ENCODE results near the gene DIPK1C. TPM values are rescaled to one million over a fixed set of nuclear protein-coding genes. Genes with fewer than 3 reads are reported as not detected.

Gene DIPK1C
- total RNA-seq, 1 donor from 2014 or later = not detected

- TF ChIP-seq CTCF (IDR thresholded peaks at IDR 0.05; ENCODE audit: unreplicated experiment) = no peak
- Mint-ChIP-seq H3K9me3 (ENCODE audit: low read depth) (no peaks in the 10 kb centered on the region), H3K4me3 (ENCODE audit: low read depth) (no peak overlapping the region), H3K27me3 (no peaks in the 10 kb centered on the region), H3K27ac (peak overlapping the region; percentile 60), H3K4me1 (ENCODE audit: low read depth) (peaks cover 24% of the 10 kb centered on the region), H3K36me3 (ENCODE audit: insufficient read depth) (peaks cover 22% of the 10 kb centered on the region)
- DNase-seq (ENCODE audit: low spot score, unreplicated experiment) = no peak
Observed at GRCh38 chr18:74500372-74500771, 43.3 kb upstream of the DIPK1C start.

- H3K9me3 Mint-ChIP-seq (ENCODE audit: low read depth) = no peaks in the 10 kb centered on the region
- H3K4me3 Mint-ChIP-seq (ENCODE audit: low read depth) = no peak overlapping the region
- TF ChIP-seq CTCF (IDR thresholded peaks at IDR 0.05; ENCODE audit: unreplicated experiment) = no peak
- DNase-seq (ENCODE audit: low spot score, unreplicated experiment) = no peak
- H3K27me3 Mint-ChIP-seq = no peaks in the 10 kb centered on the region
- peak overlapping the region; percentile 56 for H3K27ac Mint-ChIP-seq
- H3K4me1 Mint-ChIP-seq (ENCODE audit: low read depth) = peaks cover 24% of the 10 kb centered on the region
- peaks cover 22% of the 10 kb centered on the region for H3K36me3 Mint-ChIP-seq (ENCODE audit: insufficient read depth)
Observed at GRCh38 chr18:74499633-74500032, 42.5 kb upstream of the DIPK1C start.

GRCh38 chr18:74498712-74499627 is 41.9 kb upstream of the DIPK1C start:
- peaks cover 24% of the 10 kb centered on the region for H3K4me1 Mint-ChIP-seq (ENCODE audit: low read depth)
- H3K27ac Mint-ChIP-seq = peak overlapping the region; percentile 53
- H3K4me3 Mint-ChIP-seq (ENCODE audit: low read depth) = no peak overlapping the region
- TF ChIP-seq CTCF (IDR thresholded peaks at IDR 0.05; ENCODE audit: unreplicated experiment) = no peak
- peaks cover 22% of the 10 kb centered on the region for H3K36me3 Mint-ChIP-seq (ENCODE audit: insufficient read depth)
- DNase-seq (ENCODE audit: low spot score, unreplicated experiment) = no peak
- H3K27me3 Mint-ChIP-seq = no peaks in the 10 kb centered on the region
- H3K9me3 Mint-ChIP-seq (ENCODE audit: low read depth) = no peaks in the 10 kb centered on the region

- H3K27ac Mint-ChIP-seq = no peak overlapping the region
- no peaks in the 10 kb centered on the region for H3K27me3 Mint-ChIP-seq
- peaks cover 24% of the 10 kb centered on the region for H3K4me1 Mint-ChIP-seq (ENCODE audit: low read depth)
- no peak for DNase-seq (ENCODE audit: low spot score, unreplicated experiment)
- H3K4me3 Mint-ChIP-seq (ENCODE audit: low read depth) = peak overlapping the region; percentile 86
- H3K36me3 Mint-ChIP-seq (ENCODE audit: insufficient read depth) = peaks cover 15% of the 10 kb centered on the region
- TF ChIP-seq CTCF (IDR thresholded peaks at IDR 0.05; ENCODE audit: unreplicated experiment) = no peak
- no peaks in the 10 kb centered on the region for H3K9me3 Mint-ChIP-seq (ENCODE audit: low read depth)
Observed at GRCh38 chr18:74497778-74498177, 40.7 kb upstream of the DIPK1C start.

- peaks cover 14% of the 10 kb centered on the region for H3K36me3 Mint-ChIP-seq (ENCODE audit: insufficient read depth)
- peaks cover 24% of the 10 kb centered on the region for H3K4me1 Mint-ChIP-seq (ENCODE audit: low read depth)
- H3K4me3 Mint-ChIP-seq (ENCODE audit: low read depth) = peak overlapping the region; percentile 86
- H3K9me3 Mint-ChIP-seq (ENCODE audit: low read depth) = no peaks in the 10 kb centered on the region
- no peaks in the 10 kb centered on the region for H3K27me3 Mint-ChIP-seq
- no peak for TF ChIP-seq CTCF (IDR thresholded peaks at IDR 0.05; ENCODE audit: unreplicated experiment)
- DNase-seq (ENCODE audit: low spot score, unreplicated experiment) = no peak
- peak overlapping the region; percentile 97 for H3K27ac Mint-ChIP-seq
Observed at GRCh38 chr18:74497324-74497676, 40.2 kb upstream of the DIPK1C start.
